Muscle layer of duodenum (tissue), 2 donors: ENCODE data around the gene DNAH10.

Source experiments
- H3K27ac ChIP-seq: one replicate; pipeline ENCODE4 v1.7.0; 2013; ENCODE audit warnings: mild to moderate bottlenecking, low read length
- H3K27me3 ChIP-seq: one replicate; pipeline ENCODE4 v1.7.0; 2013; ENCODE audit warnings: low read depth, mild to moderate bottlenecking, control low read depth, low read length
- H3K36me3 ChIP-seq, 2 donors: one replicate each; pipeline ENCODE4 v1.7.0; 2013; ENCODE audit warnings: low read length in 2 of 2, control low read depth in 1 of 2, mild to moderate bottlenecking in 1 of 2; ENCODE audit not compliant: insufficient read depth in 2 of 2, control insufficient read depth in 1 of 2
- H3K4me1 ChIP-seq, 2 donors: one replicate each; pipeline ENCODE4 v1.7.0; 2013; ENCODE audit warnings: low read length in 2 of 2, mild to moderate bottlenecking in 2 of 2, control low read depth in 1 of 2, moderate library complexity in 1 of 2; ENCODE audit not compliant: insufficient read depth in 2 of 2, control insufficient read depth in 1 of 2
- H3K4me3 ChIP-seq, 2 donors: one replicate each; pipeline ENCODE4 v1.7.0; 2013; ENCODE audit warnings: low read length in 2 of 2, low read depth in 1 of 2, mild to moderate bottlenecking in 1 of 2
- H3K9me3 ChIP-seq, 2 donors: one replicate each; pipeline ENCODE4 v1.7.0; 2013; ENCODE audit warnings: low read length in 2 of 2, control low read depth in 1 of 2, mild to moderate bottlenecking in 1 of 2; ENCODE audit not compliant: control insufficient read depth in 1 of 2
- donor health status: healthy.

Gene DNAH10

DNA sequence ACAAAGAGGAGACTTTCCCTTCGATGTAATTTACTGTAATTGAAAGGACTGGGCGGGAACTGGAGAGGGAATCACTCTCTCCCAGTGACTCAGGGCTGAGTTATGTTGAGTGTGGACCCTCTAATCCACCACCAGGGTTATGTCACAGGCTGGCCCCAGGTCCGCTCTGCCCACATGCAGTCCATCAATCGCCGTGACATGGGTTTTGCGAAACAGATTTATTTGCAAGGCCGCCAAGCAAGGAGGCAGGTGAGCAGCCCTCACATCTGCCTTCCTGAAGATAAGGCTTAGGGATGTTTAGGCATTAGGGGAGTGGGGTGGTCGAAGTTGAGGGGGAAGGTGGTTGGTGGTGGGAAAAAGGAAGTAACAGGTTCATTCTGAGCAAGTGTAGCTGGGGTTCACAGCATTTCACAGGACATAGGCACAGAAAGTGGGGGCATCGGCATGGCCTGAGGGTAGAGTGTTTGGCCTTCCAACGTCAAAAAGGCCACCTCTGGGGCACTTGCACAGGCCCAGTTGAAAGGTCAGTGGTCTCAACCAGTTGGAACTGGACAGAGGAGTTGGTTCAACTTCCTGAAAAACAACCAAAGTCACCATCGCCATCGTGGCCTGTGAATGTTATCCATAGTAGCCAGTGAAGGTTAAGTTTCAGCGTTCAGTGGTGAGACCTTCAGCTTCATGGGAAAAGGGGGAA is 66.9 kb downstream of the DNAH10 start:
- H3K27me3 ChIP-seq, result no peaks in the 10 kb centered on the region
- no peaks in the 10 kb centered on the region for H3K36me3 ChIP-seq
- no peak overlapping the region for H3K4me3 ChIP-seq
- peaks cover 0 to 15% of the 10 kb centered on the region in 2 donors for H3K9me3 ChIP-seq
- no peak overlapping the region for H3K27ac ChIP-seq
- H3K4me1 ChIP-seq, result no peaks in the 10 kb centered on the region

DNA sequence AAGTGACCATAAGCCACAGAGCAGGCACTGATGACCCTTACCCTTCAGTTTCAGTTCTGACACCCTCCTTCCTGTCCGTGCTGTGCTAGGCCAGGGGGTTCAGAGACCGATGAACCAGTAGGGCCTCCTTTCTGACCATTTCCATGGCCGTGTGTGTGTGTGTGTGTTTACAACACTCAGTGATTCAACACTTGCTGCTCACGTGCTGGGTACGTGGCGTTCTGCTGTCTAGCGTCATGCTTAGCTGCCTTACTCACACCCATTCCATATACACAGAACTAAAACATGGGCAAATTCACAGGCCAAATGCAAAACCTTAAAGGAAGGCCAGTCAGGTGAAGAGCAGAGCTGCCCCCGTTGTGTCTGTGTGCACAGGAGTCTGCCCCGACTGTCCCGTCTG is 67.5 kb downstream of the DNAH10 start:
- Histone ChIP-seq H3K4me1 (no peaks in the 10 kb centered on the region), H3K27ac (no peak overlapping the region), H3K4me3 (no peak overlapping the region), H3K36me3 (no peaks in the 10 kb centered on the region), H3K9me3 (peaks cover 0 to 17% of the 10 kb centered on the region in 2 donors), H3K27me3 (no peaks in the 10 kb centered on the region)

DNA sequence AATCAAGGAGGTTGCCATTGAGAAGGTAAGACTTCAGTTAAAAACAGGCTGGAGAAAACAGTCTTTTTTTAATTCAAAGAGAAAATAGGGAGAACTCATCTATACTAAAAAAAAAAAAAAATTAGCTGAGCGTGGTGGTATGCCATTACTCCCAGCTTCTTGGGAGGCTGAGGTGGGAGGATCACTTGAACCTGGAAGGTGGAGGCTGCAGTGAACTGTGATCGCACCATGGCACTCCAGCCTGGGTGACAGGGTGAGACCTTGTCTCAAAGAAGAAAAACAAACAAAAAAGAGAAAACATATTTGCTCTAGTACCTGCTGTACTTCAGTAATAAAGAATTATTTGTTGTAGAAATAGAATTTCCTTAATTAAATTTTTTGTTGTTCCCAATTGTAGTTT is 68.6 kb downstream of the DNAH10 start:
- Histone ChIP-seq H3K4me1 (no peaks in the 10 kb centered on the region), H3K27ac (no peak overlapping the region), H3K9me3 (peaks cover 0 to 23% of the 10 kb centered on the region in 2 donors), H3K4me3 (no peak overlapping the region), H3K27me3 (no peaks in the 10 kb centered on the region), H3K36me3 (no peaks in the 10 kb centered on the region)

DNA sequence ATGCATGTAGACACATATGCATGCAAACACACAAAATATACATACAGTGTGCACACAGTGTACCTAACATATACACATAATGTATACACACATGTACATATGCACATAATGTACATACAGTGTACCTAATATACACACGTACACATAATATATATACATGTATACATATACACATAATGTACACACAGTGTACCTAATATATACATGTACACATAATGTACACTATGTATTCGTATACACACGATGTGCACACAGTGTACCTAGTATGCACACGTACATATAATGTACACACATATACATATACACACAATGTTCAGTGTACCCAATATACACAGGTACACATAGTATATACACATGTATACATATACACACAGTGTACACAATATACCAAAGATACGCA is 70.0 kb downstream of the DNAH10 start:
- H3K27me3 ChIP-seq, result no peaks in the 10 kb centered on the region
- peaks cover 0 to 23% of the 10 kb centered on the region in 2 donors for H3K9me3 ChIP-seq
- H3K4me1 ChIP-seq, result no peaks in the 10 kb centered on the region
- no peak overlapping the region for H3K4me3 ChIP-seq
- no peaks in the 10 kb centered on the region for H3K36me3 ChIP-seq
- H3K27ac ChIP-seq, result no peak overlapping the region

DNA sequence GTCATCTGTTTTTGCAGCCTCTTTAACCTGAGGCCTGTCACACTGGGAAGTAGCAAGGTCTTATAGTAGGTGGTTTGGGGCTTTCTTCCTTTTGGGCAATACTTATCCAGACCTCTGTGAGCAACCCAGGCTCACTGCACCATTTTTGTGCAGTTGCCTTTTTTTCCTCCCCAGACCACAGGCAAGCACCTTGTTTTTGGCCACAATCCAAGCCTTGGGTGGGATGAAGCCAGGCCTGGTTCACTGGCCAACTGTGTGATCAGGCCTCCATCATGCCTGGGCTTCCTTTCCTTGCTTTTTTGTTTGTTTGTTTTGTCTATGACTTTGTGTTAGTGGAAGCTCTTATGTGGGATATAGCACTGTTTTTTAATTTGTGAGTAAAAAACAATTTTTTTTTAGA is 71.7 kb downstream of the DNAH10 start:
- Histone ChIP-seq H3K4me3 (no peak overlapping the region), H3K27me3 (no peaks in the 10 kb centered on the region), H3K9me3 (peaks cover 0 to 13% of the 10 kb centered on the region in 2 donors)

DNA sequence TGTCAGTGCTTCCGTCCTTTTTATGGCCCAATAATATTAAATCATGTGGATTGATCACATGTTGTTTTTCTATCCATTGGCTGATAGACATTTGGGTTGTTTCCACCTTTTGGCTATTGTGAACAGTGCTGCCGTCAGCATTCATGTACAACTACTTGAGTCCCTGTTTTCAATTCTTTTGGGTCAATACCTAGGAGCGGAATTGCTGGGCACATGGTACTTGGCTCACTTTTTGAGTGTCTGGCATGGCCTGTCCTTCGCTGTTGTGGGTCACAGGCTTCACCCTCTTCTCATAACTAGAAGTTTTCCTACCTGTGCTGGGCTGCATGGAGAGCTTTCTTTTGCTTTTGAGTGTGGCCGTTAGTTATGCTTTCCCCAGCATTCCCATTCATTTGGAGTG is 72.7 kb downstream of the DNAH10 start:
- Histone ChIP-seq H3K36me3 (no peaks in the 10 kb centered on the region), H3K27ac (no peak overlapping the region), H3K9me3 (peaks cover 0 to 13% of the 10 kb centered on the region in 2 donors), H3K27me3 (no peaks in the 10 kb centered on the region), H3K4me1 (no peaks in the 10 kb centered on the region), H3K4me3 (no peak overlapping the region)

More for the DNA sequence above, 71.7 kb downstream of the DNAH10 start:
- H3K27ac ChIP-seq, result no peak overlapping the region
- no peaks in the 10 kb centered on the region for H3K36me3 ChIP-seq
- no peaks in the 10 kb centered on the region for H3K4me1 ChIP-seq

DNA sequence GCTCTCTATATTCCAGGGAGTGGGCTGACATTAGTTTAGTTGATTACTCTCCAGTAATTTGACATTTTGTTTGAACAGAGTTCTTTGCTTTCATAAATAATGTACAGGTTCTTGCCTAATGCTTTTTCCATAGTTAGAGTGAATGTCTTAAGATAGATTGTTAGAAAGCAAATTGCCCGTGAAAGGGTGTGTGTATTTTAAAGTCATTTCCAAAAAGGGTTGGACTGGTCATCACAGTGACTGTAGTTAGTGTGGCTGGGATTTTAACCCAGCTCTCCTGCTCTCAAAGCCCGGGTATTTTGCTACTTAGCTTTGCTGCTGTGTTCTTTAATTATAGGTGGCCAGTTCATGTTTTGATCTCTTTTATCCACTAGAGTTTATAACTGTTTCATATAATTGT is 74.2 kb downstream of the DNAH10 start:
- Histone ChIP-seq H3K4me3 (no peak overlapping the region), H3K27me3 (no peaks in the 10 kb centered on the region), H3K4me1 (no peaks in the 10 kb centered on the region), H3K36me3 (no peaks in the 10 kb centered on the region), H3K9me3 (peaks cover 0 to 13% of the 10 kb centered on the region in 2 donors), H3K27ac (no peak overlapping the region)

DNA sequence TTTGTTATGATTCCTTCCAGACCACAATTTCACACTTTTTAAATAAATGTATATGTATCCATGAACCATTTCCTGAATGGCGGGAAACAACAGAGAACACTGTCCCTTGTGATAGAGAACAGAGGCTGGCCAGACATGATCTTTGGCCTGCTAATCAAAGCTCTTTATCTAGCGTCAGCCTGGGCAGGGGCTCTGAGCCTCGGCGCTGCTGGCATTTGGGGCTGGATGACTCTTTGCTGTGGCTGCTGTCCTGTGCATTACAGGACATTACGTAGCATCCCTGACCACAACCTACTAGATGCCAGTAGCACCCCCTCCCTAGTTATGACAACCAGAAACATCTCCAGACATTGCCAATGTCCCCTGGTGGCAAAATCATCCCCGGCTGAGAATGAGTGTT is 77.7 kb downstream of the DNAH10 start:
- H3K4me3 ChIP-seq, result no peak overlapping the region
- H3K4me1 ChIP-seq, result no peaks in the 10 kb centered on the region
- H3K27ac ChIP-seq, result no peak overlapping the region
- no peaks in the 10 kb centered on the region for H3K36me3 ChIP-seq
- H3K9me3 ChIP-seq, result peaks cover 0 to 4% of the 10 kb centered on the region in 2 donors
- H3K27me3 ChIP-seq, result no peaks in the 10 kb centered on the region

DNA sequence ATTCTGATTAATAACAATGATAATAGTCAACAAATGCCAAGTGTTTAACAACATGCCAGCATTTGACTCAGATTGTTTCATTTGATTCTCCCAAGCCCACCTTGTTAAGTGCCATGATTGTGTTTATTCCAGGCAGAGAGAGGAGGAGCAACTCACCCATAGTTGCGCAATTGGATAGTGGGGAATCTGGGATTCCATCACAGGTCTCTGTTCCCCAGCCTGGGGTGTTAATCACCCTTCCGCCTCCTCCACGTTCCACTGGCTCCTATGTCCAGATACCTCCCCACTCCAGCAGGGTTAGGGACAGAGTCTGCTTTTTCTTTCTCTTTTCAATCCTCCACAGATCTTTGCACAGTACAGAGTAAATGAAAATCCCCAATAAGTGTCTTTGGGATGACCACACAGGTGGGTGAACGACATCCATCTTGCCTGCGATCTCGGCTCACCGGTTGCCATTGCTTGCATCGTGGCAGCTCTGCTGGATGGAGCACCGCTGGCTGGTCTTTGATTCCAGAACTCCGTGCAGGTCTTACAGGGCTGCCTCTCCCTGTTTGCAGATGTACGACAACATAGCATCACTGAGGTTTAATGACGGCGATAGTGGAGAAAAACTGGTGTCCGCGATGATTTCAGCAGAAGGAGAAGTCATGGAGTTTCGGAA is 78.8 kb downstream of the DNAH10 start:
- Histone ChIP-seq H3K27ac (no peak overlapping the region), H3K36me3 (no peaks in the 10 kb centered on the region), H3K27me3 (no peaks in the 10 kb centered on the region), H3K4me1 (no peaks in the 10 kb centered on the region), H3K9me3 (no peaks in the 10 kb centered on the region), H3K4me3 (no peak overlapping the region)

DNA sequence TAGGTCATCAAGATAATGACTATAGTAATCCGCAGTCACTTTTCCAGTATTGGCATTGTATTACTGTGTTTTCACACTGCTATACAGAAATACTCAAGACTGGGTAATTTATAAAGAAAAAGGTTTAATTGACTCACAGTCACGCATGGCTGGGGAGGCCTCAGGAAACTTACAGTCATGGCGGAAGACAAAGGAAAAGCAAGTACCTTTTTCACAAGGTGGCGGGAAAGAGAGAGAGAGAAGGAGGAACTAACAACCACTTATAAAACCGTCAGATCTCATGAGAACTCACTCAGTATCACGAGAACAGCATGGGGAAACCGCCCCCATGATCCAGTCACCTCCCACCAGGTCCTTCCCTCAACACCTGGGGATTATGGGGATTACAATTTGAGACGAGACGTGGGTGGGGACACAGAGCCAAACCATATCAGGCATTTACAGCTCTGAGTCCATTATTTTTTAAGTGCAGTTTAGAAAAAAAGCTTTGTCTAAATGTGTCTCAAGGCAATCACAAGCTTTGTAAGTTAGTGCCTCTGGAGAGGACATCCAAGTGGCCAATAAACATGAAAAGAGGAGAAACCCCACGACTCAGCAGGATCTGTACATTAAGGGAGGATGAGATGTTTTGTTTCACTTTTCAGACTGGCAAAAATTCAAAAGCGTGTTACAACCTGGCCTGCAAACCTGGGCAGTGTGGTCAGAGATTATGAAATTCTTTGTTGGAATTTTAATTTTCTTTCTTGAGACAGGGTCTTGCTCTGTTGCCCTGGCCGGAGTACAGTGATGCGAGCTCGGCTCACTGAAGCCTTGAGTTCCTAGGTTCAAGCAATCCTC is 82.0 kb downstream of the DNAH10 start:
- no peak overlapping the region for H3K27ac ChIP-seq
- H3K36me3 ChIP-seq, result no peaks in the 10 kb centered on the region
- H3K4me3 ChIP-seq, result no peak overlapping the region
- H3K27me3 ChIP-seq, result no peaks in the 10 kb centered on the region
- no peaks in the 10 kb centered on the region for H3K9me3 ChIP-seq
- H3K4me1 ChIP-seq, result no peaks in the 10 kb centered on the region

DNA sequence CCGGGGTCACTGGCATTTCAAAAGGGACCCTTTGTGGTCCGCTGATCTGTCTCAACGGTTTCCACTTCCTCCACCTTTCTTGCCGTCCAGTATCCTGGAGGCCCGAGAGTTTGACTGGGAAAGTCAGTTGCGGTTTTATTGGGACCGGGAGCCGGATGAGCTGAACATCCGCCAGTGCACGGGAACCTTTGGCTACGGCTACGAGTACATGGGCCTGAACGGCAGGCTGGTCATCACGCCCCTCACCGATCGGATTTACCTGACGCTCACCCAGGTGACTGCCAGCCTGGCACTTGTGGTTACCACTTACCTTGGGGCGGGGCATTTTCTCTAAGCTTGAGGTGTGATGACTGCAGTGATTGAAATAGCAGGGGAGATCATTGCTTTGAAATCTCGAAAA is 83.8 kb downstream of the DNAH10 start:
- Histone ChIP-seq H3K27me3 (no peaks in the 10 kb centered on the region), H3K9me3 (no peaks in the 10 kb centered on the region), H3K4me3 (no peak overlapping the region), H3K36me3 (no peaks in the 10 kb centered on the region), H3K4me1 (no peaks in the 10 kb centered on the region), H3K27ac (no peak overlapping the region)
